H1 (cell line): ENCODE data around the gene TBC1D4. TPM values are rescaled to one million over a fixed set of nuclear protein-coding genes. Genes with fewer than 3 reads are reported as not detected.

Source experiments
- CTCF ChIA-PET: fragments of 300-600 bp; sonication (Branson Sonifier 250); formaldehyde crosslinking; loops from one replicate; lab custom pipeline; 2021; ENCODE audit not compliant: partially characterized antibody; lab: Charles Lee
- POLR2A ChIA-PET: fragments of 300-600 bp; sonication (Branson Sonifier 250); formaldehyde crosslinking; loops from one replicate; lab custom pipeline; 2021; ENCODE audit warnings: inconsistent platforms; ENCODE audit not compliant: partially characterized antibody; lab: Charles Lee
- DNase-seq, 2 experiments: peaks; one replicate each; pipeline versions ENCODE4 v3.0.0 to v3.0.0-alpha.2; 2010 to 2022; ENCODE audit warnings: low spot score in 2 of 2, low read depth in 1 of 2, mixed read lengths in 1 of 2
- FAIRE-seq: peaks from 2 replicates; lab custom pipeline; 2011; peaks lifted over from hg19 to GRCh38; lab: Jason Lieb, UNC
- H2AFZ ChIP-seq: 2 replicates; pipeline ENCODE4 v1.8.1; 2012; ENCODE audit warnings: low read length, inconsistent platforms
- H2AK5ac ChIP-seq: 2 replicates; pipeline ENCODE4 v1.6.1; 2013; ENCODE audit warnings: low read depth, low read length
- H2BK120ac ChIP-seq: replicated peaks from 2 replicates; pipeline ENCODE3; 2013; ENCODE audit warnings: low read depth, low read length, inconsistent platforms
- H2BK12ac ChIP-seq: 2 replicates; pipeline ENCODE4 v1.6.1; 2013; ENCODE audit warnings: low read depth, low read length
- H2BK15ac ChIP-seq: 2 replicates; pipeline ENCODE4 v1.6.1; 2013; ENCODE audit warnings: low read length
- H2BK20ac ChIP-seq: 2 replicates; pipeline ENCODE4 v1.6.1; 2013; ENCODE audit warnings: low read length
- H2BK5ac ChIP-seq: 2 replicates; pipeline ENCODE4 v1.6.1; 2013; ENCODE audit warnings: low read depth, low read length
- H3K14ac ChIP-seq: 2 replicates; pipeline ENCODE4 v1.6.1; 2013; ENCODE audit warnings: inconsistent platforms; ENCODE audit not compliant: insufficient read length
- H3K18ac ChIP-seq: 2 replicates; pipeline ENCODE4 v1.6.1; 2013; ENCODE audit warnings: low read length; ENCODE audit errors: extremely low read depth
- H3K23ac ChIP-seq: 2 replicates; pipeline ENCODE4 v1.6.1; 2013; ENCODE audit warnings: inconsistent platforms; ENCODE audit not compliant: insufficient read length
- H3K23me2 ChIP-seq: 2 replicates; pipeline ENCODE4 v1.6.1; 2013; ENCODE audit warnings: low read depth, low read length
- H3K27ac ChIP-seq: 2 replicates; pipeline ENCODE4 v1.6.1; 2011; ENCODE audit warnings: low read depth, low read length, inconsistent platforms
- H3K27me3 ChIP-seq, 4 experiments: replicated peaks in 1 of 4; 1 replicate in 1 of 4; 2 replicates in 3 of 4; pipeline versions ENCODE4 v1.6.1 to v1.8.1; 2011 to 2013; ENCODE audit warnings: low read length in 3 of 4, mild to moderate bottlenecking in 3 of 4, inconsistent platforms in 2 of 4, mixed read lengths in 2 of 4, moderate library complexity in 1 of 4; ENCODE audit not compliant: control insufficient read depth in 3 of 4, insufficient read depth in 3 of 4; ENCODE audit errors: extremely low read depth in 1 of 4
- H3K36me3 ChIP-seq, 4 experiments: 2 replicates each; pipeline versions ENCODE4 v1.6.1 to v1.8.1; 2011 to 2013; ENCODE audit warnings: mild to moderate bottlenecking in 4 of 4, low read length in 3 of 4, moderate library complexity in 2 of 4, control low read depth in 1 of 4, inconsistent platforms in 1 of 4; ENCODE audit not compliant: insufficient read depth in 4 of 4, control insufficient read depth in 2 of 4
- H3K4ac ChIP-seq: replicated peaks from 2 replicates; pipeline ENCODE3; 2013; ENCODE audit warnings: low read length, low read depth, mixed read lengths, inconsistent platforms; ENCODE audit not compliant: insufficient read length
- H3K4me1 ChIP-seq, 4 experiments: replicated peaks in 1 of 4; 1 replicate in 1 of 4; 2 replicates in 3 of 4; pipeline versions ENCODE4 v1.6.1 to v1.8.1; 2011 to 2013; ENCODE audit warnings: low read length in 3 of 4, inconsistent platforms in 2 of 4, mixed read lengths in 1 of 4; ENCODE audit not compliant: insufficient read depth in 4 of 4, control insufficient read depth in 3 of 4
- H3K4me2 ChIP-seq, 2 experiments: 2 replicates each; pipeline versions ENCODE4 v1.6.1 to v1.8.1; 2011 to 2013; ENCODE audit warnings: low read depth in 2 of 2, low read length in 2 of 2, control low read depth in 1 of 2, inconsistent platforms in 1 of 2, mild to moderate bottlenecking in 1 of 2; ENCODE audit not compliant: insufficient read depth in 1 of 2
- H3K4me3 ChIP-seq, 4 experiments: fragments of 200-600, 300-600 bp in 1 of 4; sonication (generic), shearing (Covaris generic), sonication (Bioruptor Twin) in 1 of 4; 2 replicates each; pipeline versions ENCODE4 v1.5.1 to v1.8.1; 2011 to 2016; ENCODE audit warnings: low read length in 4 of 4, low read depth in 3 of 4, control low read depth in 2 of 4, inconsistent platforms in 2 of 4, mild to moderate bottlenecking in 2 of 4, mixed read lengths in 1 of 4, moderate library complexity in 1 of 4; ENCODE audit not compliant: insufficient read depth in 2 of 4; ENCODE audit errors: extremely low read depth in 1 of 4
- H3K56ac ChIP-seq: replicated peaks from 2 replicates; pipeline ENCODE3; 2013; ENCODE audit warnings: low read depth, mild to moderate bottlenecking, mixed read lengths, low read length, inconsistent platforms; ENCODE audit not compliant: insufficient read length
- H3K79me1 ChIP-seq: 2 replicates; pipeline ENCODE4 v1.6.1; 2013; ENCODE audit warnings: low read depth, low read length, control low read depth
- H3K79me2 ChIP-seq, 2 experiments: 2 replicates each; pipeline versions ENCODE4 v1.6.1 to v1.8.1; 2012 to 2013; ENCODE audit warnings: low read length in 2 of 2, mild to moderate bottlenecking in 2 of 2, inconsistent platforms in 1 of 2; ENCODE audit not compliant: insufficient read depth in 2 of 2, control insufficient read depth in 1 of 2
- H3K9ac ChIP-seq, 4 experiments: replicated peaks in 1 of 4; 1 replicate in 1 of 4; 2 replicates in 3 of 4; pipeline versions ENCODE4 v1.6.1 to v1.8.1; 2011 to 2013; ENCODE audit warnings: low read depth in 3 of 4, low read length in 3 of 4, control low read depth in 2 of 4, mild to moderate bottlenecking in 2 of 4, moderate library complexity in 2 of 4, inconsistent platforms in 1 of 4; ENCODE audit errors: extremely low read depth in 1 of 4
- H3K9me3 ChIP-seq, 2 experiments: 2 replicates each; pipeline versions ENCODE4 v1.6.1 to v1.8.1; 2012 to 2013; ENCODE audit warnings: mild to moderate bottlenecking in 2 of 2, moderate library complexity in 2 of 2, control low read depth in 1 of 2, inconsistent platforms in 1 of 2, low read depth in 1 of 2, low read length in 1 of 2, mixed read lengths in 1 of 2; ENCODE audit not compliant: insufficient read depth in 2 of 2
- H4K20me1 ChIP-seq, 2 experiments: replicated peaks in 1 of 2; 2 replicates each; pipeline versions ENCODE3 to v1.8.1; 2011 to 2013; ENCODE audit warnings: inconsistent platforms in 2 of 2, low read length in 2 of 2, mild to moderate bottlenecking in 1 of 2; ENCODE audit not compliant: insufficient read depth in 2 of 2, control insufficient read depth in 1 of 2
- H4K5ac ChIP-seq: 2 replicates; pipeline ENCODE4 v1.6.1; 2013; ENCODE audit warnings: low read length, low read depth, mixed read lengths, inconsistent platforms; ENCODE audit not compliant: insufficient read length
- H4K8ac ChIP-seq: 2 replicates; pipeline ENCODE4 v1.8.0; 2013; ENCODE audit warnings: mild to moderate bottlenecking, moderate library complexity, low read length, inconsistent platforms; ENCODE audit not compliant: insufficient read depth; ENCODE audit errors: extremely low read depth
- H4K91ac ChIP-seq: replicated peaks from 2 replicates; pipeline ENCODE3; 2013; ENCODE audit warnings: low read length, mixed read lengths, inconsistent platforms; ENCODE audit not compliant: insufficient read length
- CEBPB ChIP-seq: IDR thresholded peaks from 2 replicates; pipeline ENCODE4 v1.6.1; 2012; ENCODE audit warnings: low read depth, low read length
- SRF ChIP-seq: IDR thresholded peaks from 2 replicates; pipeline ENCODE4 v1.6.1; 2011; ENCODE audit warnings: mild to moderate bottlenecking, low read depth, low read length, moderate library complexity
- WGBS, 2 experiments: shearing (Covaris generic) in 1 of 2; methylation state at CpG; one replicate each; pipeline versions ENCODE4 v1.1.6 to v1.1.7; 2013 to 2015; ENCODE audit warnings: low lambda C conversion rate in 2 of 2, mixed read lengths in 2 of 2, inconsistent platforms in 1 of 2, low coverage in 1 of 2, missing lambda C conversion rate in 1 of 2; ENCODE audit not compliant: insufficient replicate concordance in 2 of 2, insufficient coverage in 1 of 2, insufficient read length in 1 of 2; ENCODE audit errors: extremely low coverage in 1 of 2, missing lambda C conversion rate in 1 of 2; 5-methylcytosine and 5-hydroxymethylcytosine counted together
- polyA plus RNA-seq, 7 experiments: library from polyadenylated mRNA; depleted of rRNA in 3 of 7; stranded (reverse) in 5 of 7; unstranded in 2 of 7; fragments of >200 nt in 5 of 7; fragments of 200-250 nt in 2 of 7; gene quantifications; 1 replicate in 5 of 7; 2 replicates in 1 of 7; 4 replicates in 1 of 7; pipeline versions ENCODE4 v1.2.1 to v1.2.3, GENCODE V29; 2011 to 2013; ENCODE audit warnings: missing spikeins in 2 of 7, mixed read lengths in 2 of 7
- total RNA-seq: library from RNA; stranded (reverse); fragmentation: NEBNext Ultra II Directional; extraction: Animal tissue kit (Norgen Biotek cat#: 25700); gene quantifications from 2 replicates; pipeline ENCODE4 v1.2.1, GENCODE V29; 2021
- TF ChIP-seq, protein P1 (sequence below): IDR thresholded peaks from 2 replicates; pipeline ENCODE4 v1.6.1; 2012; ENCODE audit warnings: inconsistent platforms

TBC1D4 gene
- total and polyA plus RNA-seq, 2 of the 8 experiments (the other 6 are each of a cell fraction or from before 2014, with no cell fraction given), result 16.7 to 39.0 TPM

DNA sequence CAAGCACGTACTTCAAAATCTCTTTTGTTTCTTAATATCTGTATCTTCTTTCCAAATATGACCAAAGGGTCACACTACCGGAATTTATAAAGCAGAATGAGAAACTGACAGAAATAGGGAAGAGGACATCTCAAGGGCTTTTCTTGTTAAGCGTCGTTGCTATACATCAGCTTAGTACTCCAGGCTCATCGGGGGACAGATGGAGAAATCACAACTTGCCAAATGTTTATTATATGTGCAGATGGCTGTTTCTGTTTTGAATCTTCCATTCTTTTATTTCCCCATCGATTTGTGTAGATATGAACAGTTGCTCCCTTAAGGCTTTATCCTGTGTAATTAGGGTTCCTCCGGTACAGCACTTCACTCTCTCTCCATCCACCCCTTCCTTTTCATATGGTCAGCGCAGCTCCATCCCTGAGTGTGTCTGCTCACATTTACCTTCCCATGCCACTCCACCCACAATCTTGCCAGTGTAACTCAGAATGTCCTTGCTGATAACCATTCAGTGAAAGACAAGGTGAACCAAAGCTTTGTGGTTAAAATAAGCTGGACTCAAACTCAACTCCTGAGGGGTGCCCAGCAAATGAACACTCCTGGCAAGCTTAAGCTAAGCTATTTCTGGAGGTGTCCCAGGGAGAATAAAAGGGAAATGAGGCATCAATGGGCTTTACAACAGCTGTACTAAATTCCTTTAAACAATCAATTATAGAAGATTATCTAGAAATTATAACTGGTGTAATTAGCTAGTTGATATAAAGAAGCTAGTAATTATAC is 51.3 kb downstream of the TBC1D4 start:
- H3K18ac ChIP-seq, result no peak overlapping the region
- H3K4me3 ChIP-seq, result no peak overlapping the region
- FAIRE-seq, result no peak
- no peak for TF ChIP-seq CEBPB
- TF ChIP-seq, protein P1, sequence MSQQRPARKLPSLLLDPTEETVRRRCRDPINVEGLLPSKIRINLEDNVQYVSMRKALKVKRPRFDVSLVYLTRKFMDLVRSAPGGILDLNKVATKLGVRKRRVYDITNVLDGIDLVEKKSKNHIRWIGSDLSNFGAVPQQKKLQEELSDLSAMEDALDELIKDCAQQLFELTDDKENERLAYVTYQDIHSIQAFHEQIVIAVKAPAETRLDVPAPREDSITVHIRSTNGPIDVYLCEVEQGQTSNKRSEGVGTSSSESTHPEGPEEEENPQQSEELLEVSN, result no peak
- no peak for TF ChIP-seq SRF

More for the DNA sequence above, 51.3 kb downstream of the TBC1D4 start:
- no peak overlapping the region for H3K23ac ChIP-seq
- no peak overlapping the region for H2AK5ac ChIP-seq
- no peaks in the 10 kb centered on the region for H3K4me1 ChIP-seq
- H3K36me3 ChIP-seq, result no peaks in the 10 kb centered on the region
- H3K27ac ChIP-seq, result no peak overlapping the region
- H3K27me3 ChIP-seq, result no peaks in the 10 kb centered on the region
- no peak overlapping the region for H3K56ac ChIP-seq
- DNase-seq, result no peak
- H3K4ac ChIP-seq, result no peak overlapping the region
- H3K4me2 ChIP-seq, result no peak overlapping the region
- WGBS, 2 experiments, result 91% methylated on average over 8 of the region's 8 CpGs; no CpG with 5 or more reads in 1 of the 2 experiments
- ChIA-PET POLR2A (no interaction called here), CTCF (interaction anchor here (0.6 to 2.6 kb wide), 11 partner anchors 8 to 73 kb away, joined by 3 to 11 read pairs (median 5); partner anchors contain the start of gene TBC1D4)
- no peak overlapping the region for H2BK15ac ChIP-seq
- H2AFZ ChIP-seq, result no peak overlapping the region
- H3K9me3 ChIP-seq, result no peaks in the 10 kb centered on the region; a peak in 1 of 4 replicates
- no peak overlapping the region for H4K8ac ChIP-seq
- H3K9ac ChIP-seq, result no peak overlapping the region
- H3K14ac ChIP-seq, result no peak overlapping the region
- H2BK12ac ChIP-seq, result no peak overlapping the region
- no peaks in the 10 kb centered on the region for H3K23me2 ChIP-seq
- H4K5ac ChIP-seq, result no peak overlapping the region
- H2BK5ac ChIP-seq, result no peak overlapping the region
- H3K79me2 ChIP-seq, result peaks cover 0 to 31% of the 10 kb centered on the region in 2 experiments; a peak in 2 of 4 replicates
- no peaks in the 10 kb centered on the region for H3K79me1 ChIP-seq
- peaks cover 0 to 2% of the 10 kb centered on the region in 2 experiments for H4K20me1 ChIP-seq
- H4K91ac ChIP-seq, result no peak overlapping the region
- H2BK20ac ChIP-seq, result no peak overlapping the region
- H2BK120ac ChIP-seq, result no peak overlapping the region
